Mesodermal cell (in vitro differentiated cells): ENCODE measurements around the gene MTARC1.

Source experiments
- H3K27ac ChIP-seq: 2 replicates; pipeline ENCODE4 v1.7.0; 2013; ENCODE audit warnings: mild to moderate bottlenecking, low read depth, low read length, moderate library complexity; ENCODE audit not compliant: severe bottlenecking
- H3K36me3 ChIP-seq: 2 replicates; pipeline ENCODE4 v1.7.1; 2013; ENCODE audit warnings: mild to moderate bottlenecking, low read length, moderate library complexity; ENCODE audit not compliant: control insufficient read depth, insufficient read depth
- H3K4me1 ChIP-seq: one replicate; pipeline ENCODE4 v1.7.1; 2013; ENCODE audit warnings: mild to moderate bottlenecking, low read length; ENCODE audit not compliant: insufficient read depth, control insufficient read depth, poor library complexity, severe bottlenecking
- H3K4me3 ChIP-seq: 2 replicates; pipeline ENCODE4 v1.7.0; 2013; ENCODE audit warnings: low read length, control low read depth, mild to moderate bottlenecking; ENCODE audit not compliant: insufficient read depth, poor library complexity, severe bottlenecking; ENCODE audit errors: extremely low read depth
- H3K9me3 ChIP-seq: 2 replicates; pipeline ENCODE4 v1.7.1; 2013; ENCODE audit warnings: mild to moderate bottlenecking, low read length, moderate library complexity; ENCODE audit not compliant: control insufficient read depth
- WGBS, 2 experiments: methylation state at CpG; one replicate each; pipeline ENCODE4 v1.1.5; 2013; ENCODE audit warnings: missing lambda C conversion rate in 2 of 2; ENCODE audit not compliant: insufficient coverage in 2 of 2; 5-methylcytosine and 5-hydroxymethylcytosine counted together

Gene MTARC1

GRCh38 chr1:220806408-220806807, 19.7 kb downstream of the MTARC1 start:
- Histone ChIP-seq H3K36me3 (no peaks in the 10 kb centered on the region), H3K9me3 (no peaks in the 10 kb centered on the region), H3K4me1 (peaks cover 6% of the 10 kb centered on the region), H3K27ac (no peak overlapping the region), H3K4me3 (no peak overlapping the region)
- 85 to 94% methylated on average over 2 to 4 of the region's 4 CpGs for WGBS, 2 experiments

GRCh38 chr1:220807726-220808125, 21.0 kb downstream of the MTARC1 start:
- Histone ChIP-seq H3K27ac (no peak overlapping the region), H3K36me3 (no peaks in the 10 kb centered on the region), H3K9me3 (no peaks in the 10 kb centered on the region), H3K4me1 (peaks cover 6% of the 10 kb centered on the region), H3K4me3 (no peak overlapping the region)
- WGBS, 2 experiments = 76 to 100% methylated on average over 2 to 5 of the region's 6 CpGs

GRCh38 chr1:220808345-220809186, 21.9 kb downstream of the MTARC1 start:
- H3K36me3 ChIP-seq = no peaks in the 10 kb centered on the region
- WGBS, 2 experiments = 74 to 80% methylated on average over 7 of the region's 11 CpGs
- peaks cover 6% of the 10 kb centered on the region for H3K4me1 ChIP-seq
- H3K9me3 ChIP-seq = no peaks in the 10 kb centered on the region
- no peak overlapping the region for H3K4me3 ChIP-seq
- peak overlapping the region; percentile 29 for H3K27ac ChIP-seq

- H3K4me1 ChIP-seq = peaks cover 6% of the 10 kb centered on the region
- no peaks in the 10 kb centered on the region for H3K36me3 ChIP-seq
- WGBS, 2 experiments = 89% methylated on average over 1 of the region's 6 CpGs; no CpG with 5 or more reads in 1 of the 2 experiments
- H3K9me3 ChIP-seq = no peaks in the 10 kb centered on the region
- no peak overlapping the region for H3K4me3 ChIP-seq
- H3K27ac ChIP-seq = no peak overlapping the region
Observed at GRCh38 chr1:220809187-220809550, 22.5 kb downstream of the MTARC1 start.

- peaks cover 6% of the 10 kb centered on the region for H3K4me1 ChIP-seq
- 95 to 97% methylated on average over 6 of the region's 8 CpGs for WGBS, 2 experiments
- H3K27ac ChIP-seq = no peak overlapping the region
- no peaks in the 10 kb centered on the region for H3K36me3 ChIP-seq
- H3K9me3 ChIP-seq = no peaks in the 10 kb centered on the region
- no peak overlapping the region for H3K4me3 ChIP-seq
Observed at GRCh38 chr1:220809704-220810103, 23.0 kb downstream of the MTARC1 start.

GRCh38 chr1:220810179-220810653, 23.5 kb downstream of the MTARC1 start:
- peaks cover 6% of the 10 kb centered on the region for H3K4me1 ChIP-seq
- no peaks in the 10 kb centered on the region for H3K9me3 ChIP-seq
- no peak overlapping the region for H3K27ac ChIP-seq
- H3K4me3 ChIP-seq = no peak overlapping the region
- 21 to 35% methylated on average over 9 to 14 of the region's 20 CpGs for WGBS, 2 experiments
- no peaks in the 10 kb centered on the region for H3K36me3 ChIP-seq

- no peaks in the 10 kb centered on the region for H3K9me3 ChIP-seq
- no peaks in the 10 kb centered on the region for H3K36me3 ChIP-seq
- no peak overlapping the region for H3K27ac ChIP-seq
- H3K4me3 ChIP-seq = no peak overlapping the region
- 89 to 100% methylated on average over 1 of the region's 2 CpGs for WGBS, 2 experiments
- H3K4me1 ChIP-seq = peaks cover 6% of the 10 kb centered on the region
Observed at GRCh38 chr1:220810963-220811362, 24.2 kb downstream of the MTARC1 start.

GRCh38 chr1:220811695-220812094, 25.0 kb downstream of the MTARC1 start:
- Histone ChIP-seq H3K9me3 (no peaks in the 10 kb centered on the region), H3K4me3 (no peak overlapping the region), H3K4me1 (peaks cover 6% of the 10 kb centered on the region), H3K27ac (no peak overlapping the region), H3K36me3 (no peaks in the 10 kb centered on the region)
- 78 to 97% methylated on average over 4 of the region's 5 CpGs for WGBS, 2 experiments

GRCh38 chr1:220812308-220812707, 25.6 kb downstream of the MTARC1 start:
- H3K4me3 ChIP-seq = no peak overlapping the region
- no peak overlapping the region for H3K27ac ChIP-seq
- 80 to 94% methylated on average over 5 to 6 of the region's 6 CpGs for WGBS, 2 experiments
- no peaks in the 10 kb centered on the region for H3K36me3 ChIP-seq
- no peaks in the 10 kb centered on the region for H3K9me3 ChIP-seq
- H3K4me1 ChIP-seq = peaks cover 6% of the 10 kb centered on the region

GRCh38 chr1:220813013-220813412, 26.3 kb downstream of the MTARC1 start:
- H3K27ac ChIP-seq = no peak overlapping the region
- H3K4me1 ChIP-seq = peaks cover 9% of the 10 kb centered on the region
- no peaks in the 10 kb centered on the region for H3K9me3 ChIP-seq
- H3K36me3 ChIP-seq = no peaks in the 10 kb centered on the region
- H3K4me3 ChIP-seq = no peak overlapping the region
- WGBS, 2 experiments = 77 to 78% methylated on average over 10 to 11 of the region's 12 CpGs

GRCh38 chr1:220815409-220815808, 28.7 kb downstream of the MTARC1 start:
- no peak overlapping the region for H3K4me3 ChIP-seq

More at GRCh38 chr1:220815409-220815808, 28.7 kb downstream of the MTARC1 start:
- Histone ChIP-seq H3K36me3 (no peaks in the 10 kb centered on the region), H3K9me3 (no peaks in the 10 kb centered on the region), H3K4me1 (peaks cover 22% of the 10 kb centered on the region), H3K27ac (no peak overlapping the region)
- 83% methylated on average over 1 of the region's 2 CpGs; no CpG with 5 or more reads in 1 of the 2 experiments for WGBS, 2 experiments
